Fibroblast of skin of back (primary cell): ENCODE data around the gene CPNE5.
"Not testable (repeated sequence)": the region's sequence is repeated elsewhere in the genome, so short reads cannot be mapped to it uniquely, and the experiment has no call there.

ENCODE experiments used
- DNase-seq: peaks from one replicate; pipeline ENCODE4 v3.0.0-alpha.2; 2013

The CPNE5 gene

GRCh38 chr6:36721369-36722140, 117.7 kb downstream of the CPNE5 start:
- DNase-seq: no peak

- DNase-seq: no peak
Observed at GRCh38 chr6:36720251-36721141, 118.7 kb downstream of the CPNE5 start.

GRCh38 chr6:36719126-36719525, 120.1 kb downstream of the CPNE5 start:
- DNase-seq: no peak

- no peak for DNase-seq
Observed at GRCh38 chr6:36718560-36718959, 120.7 kb downstream of the CPNE5 start.

GRCh38 chr6:36717871-36718540, 121.2 kb downstream of the CPNE5 start:
- no peak for DNase-seq

GRCh38 chr6:36717231-36717825, 121.9 kb downstream of the CPNE5 start:
- no peak for DNase-seq

GRCh38 chr6:36716476-36717093, 122.7 kb downstream of the CPNE5 start:
- DNase-seq: no peak

- no peak for DNase-seq
Observed at GRCh38 chr6:36715469-36715868, 123.8 kb downstream of the CPNE5 start.

- DNase-seq: no peak
Observed at GRCh38 chr6:36714511-36714910, 124.7 kb downstream of the CPNE5 start.

GRCh38 chr6:36713846-36714245, 125.4 kb downstream of the CPNE5 start:
- DNase-seq: no peak

- no peak for DNase-seq
Observed at GRCh38 chr6:36712816-36713215, 126.4 kb downstream of the CPNE5 start.

GRCh38 chr6:36706339-36706738, 132.9 kb downstream of the CPNE5 start:
- DNase-seq: no peak

- not testable (repeated sequence) for DNase-seq
Observed at GRCh38 chr6:36704961-36705577, 134.2 kb downstream of the CPNE5 start.

GRCh38 chr6:36703982-36704381, 135.3 kb downstream of the CPNE5 start:
- no peak for DNase-seq

- DNase-seq: no peak
Observed at GRCh38 chr6:36703081-36703606, 136.1 kb downstream of the CPNE5 start.

- DNase-seq: no peak
Observed at GRCh38 chr6:36702656-36703055, 136.6 kb downstream of the CPNE5 start.

- peak; percentile 41 for DNase-seq
Observed at GRCh38 chr6:36701401-36701991, 137.7 kb downstream of the CPNE5 start.

GRCh38 chr6:36700831-36701230, 138.4 kb downstream of the CPNE5 start:
- no peak for DNase-seq

GRCh38 chr6:36700071-36700812, 139.0 kb downstream of the CPNE5 start:
- no peak for DNase-seq

- DNase-seq: no peak
Observed at GRCh38 chr6:36699348-36699747, 139.9 kb downstream of the CPNE5 start.
